K562 (cell line): ENCODE measurements around the gene PPP6C. TPM values are rescaled to one million over a fixed set of nuclear protein-coding genes. Genes with fewer than 3 reads are reported as not detected.

ENCODE experiments used
- ARID4B ChIP-seq: sonication (generic); formaldehyde crosslinking; IDR thresholded peaks from 2 replicates; pipeline ENCODE4 v1.8.0; 2022; ENCODE audit warnings: mild to moderate bottlenecking, missing genetic modification reagents
- BMI1 ChIP-seq: fragments of 150-350 bp; IDR thresholded peaks from 2 replicates; pipeline ENCODE4 v1.6.1; 2014; ENCODE audit warnings: low read length
- BRCA1 ChIP-seq, 2 experiments: fragments of 450-650 bp in 1 of 2; sonication (generic) in 1 of 2; formaldehyde crosslinking in 1 of 2; IDR thresholded peaks; 2 replicates each; pipeline versions ENCODE4 v1.5.0 to v1.6.1; 2017 to 2020; ENCODE audit warnings: mild to moderate bottlenecking in 1 of 2, missing genetic modification reagents in 1 of 2
- BRD9 ChIP-seq: fragments of 450-650 bp; IDR thresholded peaks from 2 replicates; pipeline ENCODE4 v1.6.1; 2018; ENCODE audit warnings: low read depth; ENCODE audit not compliant: partially characterized antibody
- CCAR2 ChIP-seq: fragments of 200-400 bp; formaldehyde crosslinking; IDR thresholded peaks from 2 replicates; pipeline ENCODE4 v1.6.1; 2017; ENCODE audit warnings: mild to moderate bottlenecking, low read depth, low read length
- CTBP1 ChIP-seq: fragments of 450-650 bp; IDR thresholded peaks from 2 replicates; pipeline ENCODE4 v1.6.1; 2016; ENCODE audit warnings: borderline replicate concordance
- JUNB ChIP-seq: fragments of 450-650 bp; formaldehyde crosslinking; conservative IDR thresholded peaks from 2 replicates; pipeline ENCODE4 v1.4.0; 2020; ENCODE audit warnings: mild to moderate bottlenecking
- KLF1 ChIP-seq: fragments of 450-650 bp; IDR thresholded peaks from 2 replicates; pipeline ENCODE4 v1.6.1; 2016; ENCODE audit warnings: missing genetic modification characterization, missing compliant biosample characterization
- LARP7 ChIP-seq: fragments of 450-650 bp; IDR thresholded peaks from 2 replicates; pipeline ENCODE4 v1.6.1; 2016
- POLR2AphosphoS5 ChIP-seq: IDR thresholded peaks from 2 replicates; pipeline ENCODE4 v1.6.1; 2011; ENCODE audit warnings: mild to moderate bottlenecking, low read depth, low read length, moderate library complexity; ENCODE audit not compliant: control insufficient read depth, insufficient read depth
- SIX5 ChIP-seq, 2 experiments: IDR thresholded peaks; 2 replicates each; pipeline ENCODE4 v1.6.1; 2011; ENCODE audit warnings: low read length in 2 of 2, borderline replicate concordance in 1 of 2, low read depth in 1 of 2, mild to moderate bottlenecking in 1 of 2, moderate library complexity in 1 of 2; ENCODE audit not compliant: insufficient read depth in 1 of 2
- SREBF2 ChIP-seq: sonication (generic); formaldehyde crosslinking; IDR thresholded peaks from 2 replicates; pipeline ENCODE4 v1.4.0; 2020; ENCODE audit warnings: mild to moderate bottlenecking, missing genetic modification reagents
- SRSF7 ChIP-seq: fragments of 200-400 bp; formaldehyde crosslinking; optimal IDR thresholded peaks from 2 replicates; pipeline ENCODE3; 2017; ENCODE audit warnings: mild to moderate bottlenecking, low read depth, low read length
- polyA plus RNA-seq, 8 experiments: library from polyadenylated mRNA; depleted of rRNA in 4 of 8; stranded (reverse) in 5 of 8; unstranded in 3 of 8; fragments of >200 nt; fragmentation: Nextera tagmentation in 2 of 8; fragmentation: Illumina TruSeq in 1 of 8; extraction: Ambion mirVana in 2 of 8; extraction: Trizol in 1 of 8; gene quantifications; 2 replicates each; pipeline versions ENCODE4 v1.2.1 to v1.2.3, GENCODE V29; 2011 to 2014; ENCODE audit warnings: inconsistent platforms in 1 of 8, missing spikeins in 1 of 8
- total RNA-seq, 7 experiments: library from RNA; depleted of rRNA in 6 of 7; stranded (reverse); fragments of >200 nt in 6 of 7; fragmentation: Illumina TruSeq in 2 of 7; extraction: Trizol in 2 of 7; gene quantifications; 2 replicates each; pipeline versions ENCODE4 v1.2.1 to v1.2.3, GENCODE V29; 2011 to 2021; ENCODE audit warnings: low replicate concordance in 1 of 7
- TF ChIP-seq, protein P1 (sequence below): fragments of 250-450 bp; sonication (Bioruptor Pico); IDR thresholded peaks from 2 replicates; pipeline ENCODE4 v1.6.1; 2021; ENCODE audit warnings: mild to moderate bottlenecking
- TF ChIP-seq, protein P2 (sequence below): fragments of 450-650 bp; IDR thresholded peaks from 2 replicates; pipeline ENCODE4 v1.6.1; 2016; ENCODE audit warnings: missing biosample characterization, missing genetic modification characterization

PPP6C gene
- total and polyA plus RNA-seq, 9 of the 15 experiments (the other 6 are each of a cell fraction or from before 2014, with no cell fraction given) = 18.8 to 44.8 (median 38.3) TPM

GRCh38 chr9:125143377-125144090, 46.1 kb downstream of the PPP6C start, which contains the start of gene SCAI (continued):
- peak; percentile 66; the same call in 1 of the 2 replicates for TF ChIP-seq ARID4B (CRISPR knock-in tag)
- TF ChIP-seq SRSF7 = no peak
- TF ChIP-seq SREBF2 (CRISPR knock-in tag) = no peak
- no peak for TF ChIP-seq BRD9
- no peak for TF ChIP-seq BRCA1 (IDR thresholded peaks at IDR 0.05)
- TF ChIP-seq BRCA1 (CRISPR knock-in tag; IDR thresholded peaks at IDR 0.05) = no peak
- peak; percentile 70 for TF ChIP-seq POLR2AphosphoS5
- peak; percentile 92 for TF ChIP-seq CTBP1
- no peak for TF ChIP-seq LARP7
- TF ChIP-seq, protein P1, sequence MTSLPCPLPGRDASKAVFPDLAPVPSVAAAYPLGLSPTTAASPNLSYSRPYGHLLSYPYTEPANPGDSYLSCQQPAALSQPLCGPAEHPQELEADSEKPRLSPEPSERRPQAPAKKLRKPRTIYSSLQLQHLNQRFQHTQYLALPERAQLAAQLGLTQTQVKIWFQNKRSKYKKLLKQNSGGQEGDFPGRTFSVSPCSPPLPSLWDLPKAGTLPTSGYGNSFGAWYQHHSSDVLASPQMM (CRISPR knock-in tag) = no peak
- peak; percentile 18; the same call in 1 of the 2 replicates for TF ChIP-seq BMI1
- no peak for TF ChIP-seq CCAR2
- no peak for TF ChIP-seq JUNB (CRISPR knock-in tag)
- TF ChIP-seq, protein P2, sequence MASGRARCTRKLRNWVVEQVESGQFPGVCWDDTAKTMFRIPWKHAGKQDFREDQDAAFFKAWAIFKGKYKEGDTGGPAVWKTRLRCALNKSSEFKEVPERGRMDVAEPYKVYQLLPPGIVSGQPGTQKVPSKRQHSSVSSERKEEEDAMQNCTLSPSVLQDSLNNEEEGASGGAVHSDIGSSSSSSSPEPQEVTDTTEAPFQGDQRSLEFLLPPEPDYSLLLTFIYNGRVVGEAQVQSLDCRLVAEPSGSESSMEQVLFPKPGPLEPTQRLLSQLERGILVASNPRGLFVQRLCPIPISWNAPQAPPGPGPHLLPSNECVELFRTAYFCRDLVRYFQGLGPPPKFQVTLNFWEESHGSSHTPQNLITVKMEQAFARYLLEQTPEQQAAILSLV = no peak
- TF ChIP-seq SIX5 (IDR thresholded peaks at IDR 0.05; ENCODE audit: borderline replicate concordance in 1 of 2, insufficient read depth in 1 of 2, low read depth in 1 of 2, low read length in 2 of 2) = no peak
- TF ChIP-seq KLF1 (tag) = no peak
